NCI-H2196 (cell line): ENCODE results near the gene PHYHD1.
A peak's percentile ranks its signal among the peaks of the same experiment; 100 is the strongest.
"Not testable (repeated sequence)": the region's sequence is repeated elsewhere in the genome, so short reads cannot be mapped to it uniquely, and the experiment has no call there.

Experiments used
- DNase-seq: peaks from one replicate; lab custom pipeline; 2025; ENCODE audit not compliant: unreplicated experiment; lab: John Stamatoyannopoulos, UW

The PHYHD1 gene

DNA sequence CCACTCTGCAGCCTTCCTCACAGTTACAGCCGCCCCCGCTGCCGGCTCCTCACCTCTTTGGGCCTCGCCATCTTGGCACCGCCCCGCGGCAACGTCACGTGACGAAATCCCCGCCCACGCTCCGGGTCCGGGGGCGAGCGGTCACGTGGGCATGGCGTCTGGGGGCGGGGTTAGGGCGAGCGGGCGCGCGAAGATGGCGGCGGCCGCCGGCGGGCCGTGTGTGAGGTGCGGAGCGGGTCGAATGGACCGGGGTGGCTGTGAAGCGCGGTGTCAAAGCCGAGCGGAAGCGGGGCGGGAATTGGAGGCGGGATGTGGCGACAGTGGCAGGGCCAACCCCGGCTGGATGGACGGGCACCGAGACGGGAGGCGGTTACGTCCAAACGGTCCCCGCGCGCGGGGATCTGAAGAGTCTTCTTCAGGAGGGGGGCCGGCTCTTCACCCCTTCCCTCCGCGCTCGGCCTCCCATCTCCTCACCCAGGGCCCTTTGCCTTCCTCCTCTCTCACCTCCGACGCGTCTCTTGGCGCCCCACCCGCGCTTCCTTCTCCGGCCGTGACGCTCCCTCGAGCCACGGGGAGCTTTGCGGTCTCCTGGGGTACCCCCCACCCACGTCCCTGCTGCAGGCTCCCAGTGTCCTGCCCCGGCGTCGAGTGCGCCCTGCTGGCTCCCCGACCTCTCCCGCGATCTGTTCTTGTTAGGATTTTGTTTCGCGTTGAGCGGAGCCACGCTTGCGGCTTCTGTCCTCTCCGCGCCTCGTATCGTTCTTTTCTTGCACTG, 26.9 kb downstream of the PHYHD1 start, which contains the start of the genes DOLK and NUP188:
TSS of gene DOLK (minus strand) at position 77 of the 775 bp plus-strand sequence. CDS start 300 bp downstream, outside the sequence.
TSS of gene NUP188 (plus strand) at position 173 of the 775 bp plus-strand sequence. CDS start at position 194, 21 bp downstream.
- DNase-seq: peak; percentile 97

DNA sequence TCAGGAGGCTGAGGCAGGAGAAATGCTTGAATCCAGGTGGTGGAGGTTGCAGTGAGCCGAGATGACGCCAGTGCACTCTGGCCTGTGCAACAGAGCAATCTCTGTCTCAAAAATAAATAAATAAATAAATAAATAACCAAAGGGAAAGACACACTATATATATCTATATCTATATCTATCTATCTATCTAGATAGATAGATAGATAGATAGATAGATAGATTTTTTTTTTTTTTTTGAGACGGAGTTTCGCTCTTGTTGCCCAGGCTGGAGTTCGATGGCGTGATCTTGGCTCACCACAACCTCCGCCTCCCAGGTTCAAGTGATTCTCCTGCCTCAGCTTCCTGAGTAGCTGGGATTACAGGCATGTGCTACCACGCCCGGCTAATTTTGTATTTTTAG, 40.6 kb downstream of the PHYHD1 start:
- not testable (repeated sequence) for DNase-seq

DNA sequence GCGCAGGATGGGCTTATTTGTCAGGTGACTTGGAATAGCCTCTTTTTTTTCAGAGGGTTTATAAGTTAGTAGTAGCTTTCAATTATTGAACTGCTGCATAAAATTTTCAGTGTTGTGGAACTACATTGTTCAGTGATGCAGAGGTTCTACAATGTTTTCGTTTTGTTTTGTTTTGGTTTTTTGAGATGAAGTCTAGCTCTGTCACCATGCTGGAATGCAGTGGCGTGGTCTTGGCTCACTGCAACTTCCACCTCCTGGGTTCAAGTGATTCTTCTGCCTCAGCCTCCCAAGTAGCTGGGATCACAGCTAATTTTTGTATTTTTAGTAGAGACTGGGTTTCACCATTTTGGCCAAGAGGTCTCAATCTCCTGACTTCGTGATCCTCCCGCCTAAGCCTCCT, 48.7 kb downstream of the PHYHD1 start:
- DNase-seq: no peak

DNA sequence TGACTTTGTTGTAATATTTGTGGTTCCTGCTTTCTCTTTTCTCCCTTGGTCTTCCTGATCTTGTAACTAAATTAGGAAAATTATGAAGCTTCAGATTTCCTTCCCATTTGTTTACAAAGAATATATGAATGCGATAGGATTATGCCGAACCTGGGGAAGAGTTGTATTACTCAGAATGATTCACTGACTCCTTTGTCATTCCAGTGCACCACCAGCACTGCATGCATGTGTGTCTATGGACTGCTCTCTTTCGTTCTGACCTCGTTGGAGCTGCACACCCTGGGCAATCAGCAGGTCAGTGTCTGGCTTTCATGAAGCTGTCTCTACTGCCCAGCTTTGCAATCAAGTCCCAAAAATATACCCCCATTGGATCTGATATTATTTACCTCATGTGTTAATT, 52.2 kb downstream of the PHYHD1 start:
- DNase-seq: no peak

DNA sequence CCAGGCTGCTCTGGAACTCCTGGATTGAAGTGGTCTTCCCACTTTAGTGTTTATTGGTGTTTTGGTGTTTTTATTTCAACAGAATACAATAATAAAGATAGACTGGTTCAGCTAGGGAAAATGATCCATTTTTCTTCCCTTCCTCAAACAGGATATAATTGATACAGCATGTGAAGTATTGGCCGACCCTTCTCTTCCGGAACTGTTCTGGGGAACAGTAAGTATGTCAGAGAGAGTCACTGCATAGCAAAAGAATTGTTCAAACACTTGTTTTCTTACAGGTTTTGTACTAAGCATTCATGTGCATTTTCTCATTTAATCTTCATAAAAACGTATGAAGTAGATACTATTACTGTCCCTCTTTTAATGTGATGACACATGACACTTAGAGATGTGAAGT, 58.3 kb downstream of the PHYHD1 start:
- DNase-seq: no peak

DNA sequence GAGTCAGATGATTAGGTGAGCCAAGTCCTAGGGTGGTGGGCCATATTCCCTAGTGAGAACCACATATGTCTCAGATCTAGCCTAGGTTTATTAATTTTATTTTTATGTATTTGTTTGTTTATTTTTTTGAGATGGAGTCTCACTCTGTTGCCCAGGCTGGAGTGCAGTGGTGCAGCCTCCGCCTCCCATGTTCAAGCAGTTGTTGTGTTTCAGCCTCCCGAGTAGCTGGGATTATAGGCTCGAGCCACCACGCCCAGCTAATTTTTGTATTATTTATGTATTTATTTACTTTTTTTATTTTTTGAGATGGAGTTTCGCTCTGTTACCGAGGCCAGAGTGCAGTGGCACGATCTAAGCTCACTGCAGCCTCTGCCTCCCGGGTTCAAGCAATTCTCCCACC, 62.8 kb downstream of the PHYHD1 start:
- DNase-seq: no peak

DNA sequence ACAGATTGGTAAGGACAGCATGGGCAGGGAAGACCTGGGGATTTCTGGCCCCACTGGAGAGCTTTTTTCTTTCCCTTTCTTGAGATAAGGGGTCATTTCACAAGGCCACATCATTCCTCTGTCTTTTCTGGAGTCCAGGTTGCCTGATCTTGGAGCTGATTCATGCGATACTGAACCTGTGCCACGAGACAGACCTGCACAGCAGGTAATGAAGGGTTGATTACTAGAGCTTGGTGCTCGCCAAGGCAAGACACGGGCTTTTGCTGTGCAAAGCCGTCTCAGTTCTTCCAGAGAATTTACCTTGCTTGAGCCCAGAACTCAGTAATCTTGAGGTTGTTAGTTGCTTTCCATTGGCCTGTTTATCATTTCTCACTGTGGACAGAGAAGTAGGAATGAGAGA, 65.9 kb downstream of the PHYHD1 start:
- DNase-seq: no peak

DNA sequence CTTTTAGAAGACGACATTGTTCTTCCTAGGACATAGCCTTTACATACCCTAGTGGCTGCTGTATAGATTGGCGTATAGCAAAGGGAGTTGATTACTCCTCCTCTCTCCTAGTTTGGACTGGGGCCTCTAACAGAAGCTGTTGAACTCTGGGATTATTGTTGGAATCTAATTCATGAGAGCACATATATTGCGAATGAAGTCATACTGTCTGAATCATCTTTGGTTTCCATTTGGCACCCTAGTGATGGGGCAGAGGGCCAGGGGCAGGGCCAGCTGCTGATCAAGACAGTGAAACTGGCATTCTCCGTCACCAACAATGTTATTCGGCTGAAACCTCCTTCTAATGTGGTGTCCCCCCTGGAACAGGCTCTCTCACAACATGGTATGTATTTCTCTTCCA, 67.0 kb downstream of the PHYHD1 start:
- peak; percentile 9 for DNase-seq
